HFF-Myc (cell line): ENCODE results near the gene RPS16.

Source experiments
- DNase-seq: peaks from one replicate; pipeline ENCODE4 v3.0.0-alpha.2; 2011; ENCODE audit warnings: low read depth; ENCODE audit errors: extremely low read depth
- H3K4me3 ChIP-seq: replicated peaks from 2 replicates; pipeline ENCODE4 v1.5.1; 2011; ENCODE audit warnings: low read depth, mild to moderate bottlenecking, control low read depth, low read length
- CTCF ChIP-seq: IDR thresholded peaks from 2 replicates; pipeline ENCODE4 v1.5.1; 2012; ENCODE audit warnings: mild to moderate bottlenecking, low read depth, low read length, control low read depth; ENCODE audit errors: missing control alignments

Gene RPS16

GRCh38 chr19:39390451-39390750 lies 45.3 kb downstream of the RPS16 start:
- no peak for DNase-seq
- peak overlapping the region; percentile 89 for H3K4me3 ChIP-seq
- TF ChIP-seq CTCF: no peak

GRCh38 chr19:39389631-39390414 lies 45.9 kb downstream of the RPS16 start:
- no peak for TF ChIP-seq CTCF
- DNase-seq: no peak

GRCh38 chr19:39388657-39389056 lies 47.1 kb downstream of the RPS16 start:
- no peak overlapping the region for H3K4me3 ChIP-seq
- no peak for DNase-seq
- no peak for TF ChIP-seq CTCF

More at GRCh38 chr19:39389631-39390414, 45.9 kb downstream of the RPS16 start:
- H3K4me3 ChIP-seq: peak overlapping the region; percentile 89

- TF ChIP-seq CTCF: no peak
- DNase-seq: no peak
- no peak overlapping the region for H3K4me3 ChIP-seq
Measured at GRCh38 chr19:39386557-39386956, 49.2 kb downstream of the RPS16 start.

GRCh38 chr19:39385629-39386411 lies 49.9 kb downstream of the RPS16 start:
- TF ChIP-seq CTCF: no peak
- H3K4me3 ChIP-seq: no peak overlapping the region
- DNase-seq: no peak

- no peak for TF ChIP-seq CTCF
- no peak overlapping the region for H3K4me3 ChIP-seq
- no peak for DNase-seq
Measured at GRCh38 chr19:39384839-39385568, 50.7 kb downstream of the RPS16 start.
